ENCODE measurements around the gene EPHB6. TPM values are rescaled to one million over a fixed set of nuclear protein-coding genes. Genes with fewer than 3 reads are reported as not detected.
A peak's percentile ranks its signal among the peaks of the same experiment; 100 is the strongest.

The EPHB6 gene
- total RNA-seq, 1 experiment from 2014 or later: 30.5 TPM

- intact Hi-C loops (cut with micrococcal nuclease): no loop called here
Observed at GRCh38 chr7:142819530-142819929, 35.3 kb upstream of the EPHB6 start.

GRCh38 chr7:142822714-142823113, 32.2 kb upstream of the EPHB6 start:
- Histone ChIP-seq H3K79me2 (ENCODE audit: low read length) (no peaks in the 10 kb centered on the region), H4K20me1 (ENCODE audit: low read length) (no peaks in the 10 kb centered on the region), H3K4me1 (ENCODE audit: insufficient read depth, low read length) (peaks cover 6% of the 10 kb centered on the region), H3K27ac (ENCODE audit: low read length) (no peak overlapping the region), H3K36me3 (ENCODE audit: low read depth, low read length) (no peaks in the 10 kb centered on the region), H3K9me3 (ENCODE audit: low read length) (no peaks in the 10 kb centered on the region), H3K27me3 (ENCODE audit: low read length) (no peaks in the 10 kb centered on the region), H3K4me2 (ENCODE audit: low read length) (no peak overlapping the region), H3K9me2 (replicated peaks; ENCODE audit: low read length) (no peaks in the 10 kb centered on the region), H3F3A (ENCODE audit: low read length, unreplicated experiment) (no peaks in the 10 kb centered on the region), H3K4me3 (ENCODE audit: low read length) (no peak overlapping the region), H2AFZ (ENCODE audit: low read length) (no peak overlapping the region), H3K9ac (ENCODE audit: low read length) (no peak overlapping the region)
- ChIA-PET POLR2A (ENCODE audit: unreplicated experiment) (no interaction called here), CTCF (no interaction called here)
- no peak for TF ChIP-seq EZH2 (IDR thresholded peaks at IDR 0.05; ENCODE audit: low read length, unreplicated experiment)
- TF ChIP-seq CTCF (conservative IDR thresholded peaks at IDR 0.05; ENCODE audit: low read depth, low read length): no peak
- no peak for TF ChIP-seq EZH2phosphoT487 (IDR thresholded peaks at IDR 0.05; ENCODE audit: borderline replicate concordance, low read length)
- DNase-seq: no peak
- no TSS peak for BruUV-seq (replicated peaks)
- ATAC-seq: no peak
- intact Hi-C loops (cut with micrococcal nuclease): no loop called here

More at GRCh38 chr7:142819530-142819929, 35.3 kb upstream of the EPHB6 start:
- BruUV-seq (replicated peaks): no TSS peak
- no peak overlapping the region for H2AFZ ChIP-seq (ENCODE audit: low read length)
- H3K9ac ChIP-seq (ENCODE audit: low read length): no peak overlapping the region
- H3K79me2 ChIP-seq (ENCODE audit: low read length): no peaks in the 10 kb centered on the region
- POLR2A ChIA-PET (ENCODE audit: unreplicated experiment): no interaction called here
- H3K27ac ChIP-seq (ENCODE audit: low read length): no peak overlapping the region
- H3K4me2 ChIP-seq (ENCODE audit: low read length): no peak overlapping the region
- no peaks in the 10 kb centered on the region for H3K9me2 ChIP-seq (replicated peaks; ENCODE audit: low read length)
- DNase-seq: no peak
- no peaks in the 10 kb centered on the region for H4K20me1 ChIP-seq (ENCODE audit: low read length)
- no peaks in the 10 kb centered on the region for H3K27me3 ChIP-seq (ENCODE audit: low read length)
- no peak overlapping the region for H3K4me3 ChIP-seq (ENCODE audit: low read length)
- H3K36me3 ChIP-seq (ENCODE audit: low read depth, low read length): no peaks in the 10 kb centered on the region
- no peaks in the 10 kb centered on the region for H3K9me3 ChIP-seq (ENCODE audit: low read length)
- no peak for ATAC-seq
- no peaks in the 10 kb centered on the region for H3F3A ChIP-seq (ENCODE audit: low read length, unreplicated experiment)
- peaks cover 9% of the 10 kb centered on the region for H3K4me1 ChIP-seq (ENCODE audit: insufficient read depth, low read length)
- no peak for TF ChIP-seq EZH2 (IDR thresholded peaks at IDR 0.05; ENCODE audit: low read length, unreplicated experiment)
- TF ChIP-seq EZH2phosphoT487 (IDR thresholded peaks at IDR 0.05; ENCODE audit: borderline replicate concordance, low read length): no peak
- no peak for TF ChIP-seq CTCF (conservative IDR thresholded peaks at IDR 0.05; ENCODE audit: low read depth, low read length)
- CTCF ChIA-PET: no interaction called here

DNA sequence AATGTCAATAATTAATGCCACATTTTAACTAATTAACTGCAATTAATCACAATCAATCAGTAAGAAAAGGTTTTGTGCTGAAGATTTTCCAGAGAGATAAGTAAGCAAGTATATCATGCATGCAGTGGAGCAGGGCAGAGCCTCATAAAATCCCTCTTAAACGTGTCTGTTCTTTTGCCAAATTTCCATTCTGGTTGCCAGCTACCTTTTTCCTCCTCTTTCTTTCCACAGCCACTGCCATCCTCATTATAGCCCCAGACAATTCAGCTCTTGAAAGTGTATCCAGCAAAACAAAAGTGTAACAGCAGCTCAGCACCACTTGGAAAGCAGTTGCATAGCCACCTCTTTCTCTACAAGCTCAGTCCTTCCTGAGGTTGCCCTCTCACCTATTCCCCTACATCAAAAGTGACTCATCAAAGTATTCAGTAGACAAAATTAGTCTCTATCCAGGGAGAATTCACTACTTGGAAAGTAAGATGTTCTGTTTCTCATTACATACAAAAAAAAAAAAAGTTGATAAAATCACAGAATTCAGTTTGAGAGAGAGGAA, 26.9 kb upstream of the EPHB6 start:
- Histone ChIP-seq H3K27me3 (ENCODE audit: low read length) (no peaks in the 10 kb centered on the region), H2AFZ (ENCODE audit: low read length) (peak overlapping the region; percentile 41), H3F3A (ENCODE audit: low read length, unreplicated experiment) (no peaks in the 10 kb centered on the region), H3K9me2 (replicated peaks; ENCODE audit: low read length) (no peaks in the 10 kb centered on the region), H3K9ac (ENCODE audit: low read length) (peak overlapping the region; percentile 48), H4K20me1 (ENCODE audit: low read length) (no peaks in the 10 kb centered on the region), H3K4me3 (ENCODE audit: low read length) (peak overlapping the region; percentile 45), H3K36me3 (ENCODE audit: low read depth, low read length) (no peaks in the 10 kb centered on the region), H3K9me3 (ENCODE audit: low read length) (no peaks in the 10 kb centered on the region), H3K4me2 (ENCODE audit: low read length) (peak overlapping the region; percentile 78), H3K4me1 (ENCODE audit: insufficient read depth, low read length) (peaks cover 27% of the 10 kb centered on the region), H3K27ac (ENCODE audit: low read length) (peak overlapping the region; percentile 81), H3K79me2 (ENCODE audit: low read length) (no peaks in the 10 kb centered on the region)
- ChIA-PET CTCF (interaction anchor here (0.7 to 1.0 kb wide), 2 partner anchors 14 to 196 kb away, joined by 4 to 10 read pairs; no protein-coding TSS in a partner anchor), POLR2A (ENCODE audit: unreplicated experiment) (no interaction called here)
- intact Hi-C loops (cut with micrococcal nuclease): no loop called here
- ATAC-seq (peak; percentile 90), DNase-seq (peak; percentile 65)
- TF ChIP-seq EZH2 (IDR thresholded peaks at IDR 0.05; ENCODE audit: low read length, unreplicated experiment) (no peak), CTCF (conservative IDR thresholded peaks at IDR 0.05; ENCODE audit: low read depth, low read length) (no peak)
- BruUV-seq (replicated peaks): no TSS peak

All from PC-3 (cell line).